Measurements from ENCODE around the gene PPP1CA. TPM values are rescaled to one million over a fixed set of nuclear protein-coding genes. Genes with fewer than 3 reads are reported as not detected.

The PPP1CA gene
- total RNA-seq, 1 donor from 2014 or later: 159 TPM

- Mint-ChIP-seq H3K4me3 (ENCODE audit: unreplicated experiment) (peak overlapping the region; percentile 91), H3K9me3 (ENCODE audit: unreplicated experiment) (no peaks in the 10 kb centered on the region), H3K36me3 (ENCODE audit: low read depth, unreplicated experiment) (no peaks in the 10 kb centered on the region), H3K27ac (ENCODE audit: unreplicated experiment) (peak overlapping the region; percentile 98), H3K27me3 (ENCODE audit: low read depth, unreplicated experiment) (no peaks in the 10 kb centered on the region), H3K4me1 (ENCODE audit: low read depth, unreplicated experiment) (peaks cover 38% of the 10 kb centered on the region)
- Histone ChIP-seq H3K27me3 (ENCODE audit: insufficient read depth, low read length) (no peaks in the 10 kb centered on the region), H3K9ac (ENCODE audit: low read length) (peak overlapping the region; percentile 93), H2AFZ (ENCODE audit: low read depth, low read length) (no peak overlapping the region), H3K79me2 (ENCODE audit: insufficient read depth, low read length) (peaks cover 40% of the 10 kb centered on the region), H3K4me1 (ENCODE audit: insufficient read depth, low read length) (peaks cover 57% of the 10 kb centered on the region), H4K20me1 (ENCODE audit: insufficient read depth, low read length) (peaks cover 34% of the 10 kb centered on the region), H3K27ac (ENCODE audit: low read depth, low read length) (peak overlapping the region; percentile 95), H3K9me3 (ENCODE audit: insufficient read depth, low read depth, low read length) (no peaks in the 10 kb centered on the region), H3K4me2 (ENCODE audit: low read length) (peak overlapping the region; percentile 93), H3K4me3 (ENCODE audit: insufficient read depth, low read depth, low read length) (peak overlapping the region; percentile 67), H3K36me3 (ENCODE audit: insufficient read depth, low read length) (no peaks in the 10 kb centered on the region)
- DNase-seq (ENCODE audit: low read depth): peak; percentile 99
- peak; percentile 84 for FAIRE-seq
- TF ChIP-seq EZH2 (IDR thresholded peaks at IDR 0.05; ENCODE audit: insufficient read depth, low read length): no peak
- peak; percentile 11 for TF ChIP-seq CTCF (IDR thresholded peaks at IDR 0.05; ENCODE audit: insufficient read depth, low read depth, low read length)
These were observed 27.7 kb downstream of the PPP1CA start for GRCh38 chr11:67373648-67374570.

- H3K9me3 ChIP-seq (ENCODE audit: insufficient read depth, low read depth, low read length): no peaks in the 10 kb centered on the region
- H4K20me1 ChIP-seq (ENCODE audit: insufficient read depth, low read length): peaks cover 42% of the 10 kb centered on the region
- FAIRE-seq (no peak), DNase-seq (ENCODE audit: low read depth) (no peak)
- H3K27ac ChIP-seq (ENCODE audit: low read depth, low read length): peak within 1 kb of the TSS; percentile 95
- Mint-ChIP-seq H3K4me1 (ENCODE audit: low read depth, unreplicated experiment) (peaks cover 43% of the 10 kb centered on the region), H3K9me3 (ENCODE audit: unreplicated experiment) (no peaks in the 10 kb centered on the region), H3K36me3 (ENCODE audit: low read depth, unreplicated experiment) (no peaks in the 10 kb centered on the region), H3K27ac (ENCODE audit: unreplicated experiment) (peak within 1 kb of the TSS; percentile 98), H3K4me3 (ENCODE audit: unreplicated experiment) (peak within 1 kb of the TSS; percentile 91), H3K27me3 (ENCODE audit: low read depth, unreplicated experiment) (no peaks in the 10 kb centered on the region)
- peaks cover 57% of the 10 kb centered on the region for H3K4me1 ChIP-seq (ENCODE audit: insufficient read depth, low read length)
- H3K9ac ChIP-seq (ENCODE audit: low read length): peak within 1 kb of the TSS; percentile 93
- TF ChIP-seq EZH2 (IDR thresholded peaks at IDR 0.05; ENCODE audit: insufficient read depth, low read length) (no peak), CTCF (IDR thresholded peaks at IDR 0.05; ENCODE audit: insufficient read depth, low read depth, low read length) (no peak)
- no peaks in the 10 kb centered on the region for H3K27me3 ChIP-seq (ENCODE audit: insufficient read depth, low read length)
- H3K4me2 ChIP-seq (ENCODE audit: low read length): peak within 1 kb of the TSS; percentile 93
- H3K36me3 ChIP-seq (ENCODE audit: insufficient read depth, low read length): no peaks in the 10 kb centered on the region
- H3K4me3 ChIP-seq (ENCODE audit: insufficient read depth, low read depth, low read length): peak within 1 kb of the TSS; percentile 67
- peaks cover 48% of the 10 kb centered on the region for H3K79me2 ChIP-seq (ENCODE audit: insufficient read depth, low read length)
- no peak within 1 kb of the TSS for H2AFZ ChIP-seq (ENCODE audit: low read depth, low read length)
These were observed 28.5 kb downstream of the PPP1CA start, which contains the start of gene CLCF1 for GRCh38 chr11:67372993-67373647. Gene CLCF1 (minus strand): TSS chr11:67373598. CDS start chr11:67373539, 59 bp downstream.
